ENCODE measurements around the gene TP53TG5. TPM values are rescaled to one million over a fixed set of nuclear protein-coding genes. Genes with fewer than 3 reads are reported as not detected.

TP53TG5 gene
- total and polyA plus RNA-seq, 2 of the 8 experiments (the other 6 are each of a cell fraction or from before 2014, with no cell fraction given) = not detected

GRCh38 chr20:45390931-45391330, 12.8 kb upstream of the TP53TG5 start (continued):
- no peak for TF ChIP-seq CHD7 (IDR thresholded peaks at IDR 0.05; ENCODE audit: insufficient replicate concordance, low read length)
- no peak for TF ChIP-seq TAF1 (IDR thresholded peaks at IDR 0.05; ENCODE audit: low read depth, low read length)
- no peak for TF ChIP-seq EP300 (IDR thresholded peaks at IDR 0.05; ENCODE audit: borderline replicate concordance in 1 of 2, low read depth in 2 of 2, low read length in 2 of 2)
- no peak for TF ChIP-seq CTCF (IDR thresholded peaks at IDR 0.05; ENCODE audit: control extremely low read depth in 1 of 3, insufficient read depth in 1 of 3, low read depth in 1 of 3, low read length in 3 of 3)

Data from H1 (cell line).